Tongue (tissue), 2 donors: ENCODE data around the gene TRIM61. TPM values are rescaled to one million over a fixed set of nuclear protein-coding genes. Genes with fewer than 3 reads are reported as not detected.

Experiments
- small RNA-seq: library from RNA; depleted of rRNA; stranded (forward); fragments of <200 nt; gene quantifications from one replicate; pipeline ENCODE3, GENCODE V24; 2014; ENCODE audit warnings: low replicate concordance
- total RNA-seq: library from RNA; depleted of rRNA; stranded (reverse); fragments of >200 nt; gene quantifications from one replicate; pipeline ENCODE4 v1.2.3, GENCODE V29; 2014

Gene TRIM61
- total RNA-seq, 1 donor from 2014 or later: 4.2 TPM

Small RNA genes within 50 kb of the gene (small RNA-seq; reads per million reads assigned to genes)
- not detected for gene AC106872.12

Other genes starting within 250 kb of the TRIM61 start
- not detected for gene SMIM31, start 223.5 kb downstream of the TRIM61 start, total RNA-seq
- gene APELA, start 100.5 kb downstream of the TRIM61 start, total RNA-seq: not detected
- not detected for gene TRIM60, start 54.3 kb upstream of the TRIM61 start, total RNA-seq
- not detected for gene TRIM75, start 76.2 kb upstream of the TRIM61 start, total RNA-seq
- 9.8 TPM for gene TMEM192, start 135.2 kb upstream of the TRIM61 start, total RNA-seq
- 24.3 TPM for gene KLHL2, start 229.9 kb upstream of the TRIM61 start, total RNA-seq